T-helper 1 cell treated with Interleukin-12 subunit alpha and Interleukin-12 subunit beta and Interleukin-4 antibody, amounts not matched to agents 30 μg/mL and 1 μg/mL, for 36 hours (primary cell): ENCODE measurements around the gene KHK.

ENCODE experiments used
- H3K27ac Mint-ChIP-seq: one replicate; pipeline ENCODE4 v1.8.0; 2021; ENCODE audit warnings: mild to moderate bottlenecking, mixed read lengths
- H3K27me3 Mint-ChIP-seq: one replicate; pipeline ENCODE4 v1.8.0; 2021; ENCODE audit warnings: low read depth, mixed read lengths
- H3K36me3 Mint-ChIP-seq: one replicate; pipeline ENCODE4 v1.8.0; 2021; ENCODE audit warnings: low read depth, mixed read lengths
- H3K4me1 Mint-ChIP-seq: one replicate; pipeline ENCODE4 v1.8.0; 2021; ENCODE audit warnings: low read depth, mixed read lengths
- H3K4me3 Mint-ChIP-seq: one replicate; pipeline ENCODE4 v1.8.0; 2021; ENCODE audit warnings: mild to moderate bottlenecking, moderate library complexity, mixed read lengths
- H3K9me3 Mint-ChIP-seq: one replicate; pipeline ENCODE4 v1.8.0; 2021; ENCODE audit warnings: mixed read lengths

Gene KHK

DNA sequence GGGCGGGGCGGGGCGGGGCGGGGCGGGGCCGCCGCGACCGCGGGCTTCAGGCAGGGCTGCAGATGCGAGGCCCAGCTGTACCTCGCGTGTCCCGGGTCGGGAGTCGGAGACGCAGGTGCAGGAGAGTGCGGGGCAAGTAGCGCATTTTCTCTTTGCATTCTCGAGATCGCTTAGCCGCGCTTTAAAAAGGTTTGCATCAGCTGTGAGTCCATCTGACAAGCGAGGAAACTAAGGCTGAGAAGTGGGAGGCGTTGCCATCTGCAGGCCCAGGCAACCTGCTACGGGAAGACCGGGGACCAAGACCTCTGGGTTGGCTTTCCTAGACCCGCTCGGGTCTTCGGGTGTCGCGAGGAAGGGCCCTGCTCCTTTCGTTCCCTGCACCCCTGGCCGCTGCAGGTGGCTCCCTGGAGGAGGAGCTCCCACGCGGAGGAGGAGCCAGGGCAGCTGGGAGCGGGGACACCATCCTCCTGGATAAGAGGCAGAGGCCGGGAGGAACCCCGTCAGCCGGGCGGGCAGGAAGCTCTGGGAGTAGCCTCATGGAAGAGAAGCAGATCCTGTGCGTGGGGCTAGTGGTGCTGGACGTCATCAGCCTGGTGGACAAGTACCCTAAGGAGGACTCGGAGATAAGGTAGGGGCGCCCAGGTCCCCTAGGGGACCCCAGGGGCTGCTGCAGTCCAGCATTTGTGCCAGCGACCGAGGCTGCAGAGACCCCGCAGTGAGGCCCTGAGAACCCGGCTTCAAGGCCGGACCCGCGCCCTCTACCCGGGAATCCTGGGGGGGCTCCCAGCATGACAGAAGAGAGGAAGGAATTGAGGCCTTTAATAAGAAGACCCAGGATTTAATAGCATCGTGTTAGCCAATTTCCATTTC lies at the start of gene KHK:
KHK (plus strand) TSS at position 49 of the 870 bp plus-strand sequence; CDS start at position 537, 488 bp downstream.
- H3K36me3 Mint-ChIP-seq = no peaks in the 10 kb centered on the region
- no peaks in the 10 kb centered on the region for H3K9me3 Mint-ChIP-seq
- H3K27me3 Mint-ChIP-seq = no peaks in the 10 kb centered on the region
- H3K4me1 Mint-ChIP-seq = peaks cover 29% of the 10 kb centered on the region
- H3K27ac Mint-ChIP-seq = peak within 1 kb of the TSS; percentile 86
- peak within 1 kb of the TSS; percentile 88 for H3K4me3 Mint-ChIP-seq

DNA sequence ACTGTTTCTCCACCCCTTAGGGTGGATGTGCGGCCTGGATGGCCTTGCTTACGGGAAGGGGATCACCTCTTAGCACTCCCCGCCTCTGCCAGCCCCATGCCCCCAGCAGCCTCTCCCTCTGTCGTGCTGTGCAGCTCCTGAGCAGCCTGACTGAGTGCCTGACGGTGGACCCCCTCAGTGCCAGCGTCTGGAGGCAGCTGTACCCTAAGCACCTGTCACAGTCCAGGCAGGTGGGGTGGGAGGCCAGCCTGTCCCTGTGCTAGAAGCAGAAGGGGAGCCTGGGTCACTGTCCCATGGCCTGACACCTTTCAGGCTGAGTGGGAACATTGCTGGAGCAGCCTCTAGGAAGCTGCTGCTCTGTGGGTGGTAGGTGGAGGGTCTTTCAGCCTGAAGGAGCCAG lies 48.6 kb upstream of the KHK start:
- no peaks in the 10 kb centered on the region for H3K27me3 Mint-ChIP-seq
- peaks cover 62% of the 10 kb centered on the region for H3K36me3 Mint-ChIP-seq
- no peak overlapping the region for H3K27ac Mint-ChIP-seq
- peaks cover 22% of the 10 kb centered on the region for H3K4me1 Mint-ChIP-seq
- H3K4me3 Mint-ChIP-seq = no peak overlapping the region
- no peaks in the 10 kb centered on the region for H3K9me3 Mint-ChIP-seq

DNA sequence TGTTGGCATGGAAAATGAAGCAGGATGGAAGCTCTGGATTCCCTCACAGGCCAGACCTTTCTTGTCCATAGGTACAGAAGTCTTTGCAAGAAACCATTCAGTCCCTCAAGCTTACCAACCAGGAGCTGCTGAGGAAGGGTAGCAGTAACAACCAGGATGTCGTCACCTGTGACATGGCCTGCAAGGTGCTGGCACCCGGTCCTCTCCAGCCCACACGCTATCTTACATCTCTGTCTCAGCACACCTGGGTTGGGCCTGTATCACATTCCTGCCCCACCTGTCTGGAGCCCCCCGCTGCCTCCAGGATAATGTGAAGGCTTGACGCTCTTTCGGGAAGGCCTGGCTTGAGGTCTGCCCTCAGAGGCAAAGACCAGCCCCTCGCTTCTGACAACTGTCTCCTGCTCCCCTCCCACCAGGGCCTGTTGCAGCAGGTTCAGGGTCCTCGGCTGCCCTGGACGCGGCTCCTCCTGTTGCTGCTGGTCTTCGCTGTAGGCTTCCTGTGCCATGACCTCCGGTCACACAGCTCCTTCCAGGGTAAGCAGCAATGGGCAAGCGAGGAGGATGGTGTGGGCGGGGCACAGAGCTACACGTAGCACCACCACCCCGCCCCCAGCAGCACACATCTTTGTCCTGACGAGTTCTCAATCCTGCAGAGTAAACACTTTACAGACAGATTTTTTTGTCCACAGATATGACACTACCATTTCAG lies 47.8 kb upstream of the KHK start:
- Mint-ChIP-seq H3K4me1 (peaks cover 17% of the 10 kb centered on the region), H3K36me3 (peaks cover 61% of the 10 kb centered on the region), H3K27me3 (no peaks in the 10 kb centered on the region), H3K4me3 (no peak overlapping the region), H3K27ac (no peak overlapping the region), H3K9me3 (no peaks in the 10 kb centered on the region)

DNA sequence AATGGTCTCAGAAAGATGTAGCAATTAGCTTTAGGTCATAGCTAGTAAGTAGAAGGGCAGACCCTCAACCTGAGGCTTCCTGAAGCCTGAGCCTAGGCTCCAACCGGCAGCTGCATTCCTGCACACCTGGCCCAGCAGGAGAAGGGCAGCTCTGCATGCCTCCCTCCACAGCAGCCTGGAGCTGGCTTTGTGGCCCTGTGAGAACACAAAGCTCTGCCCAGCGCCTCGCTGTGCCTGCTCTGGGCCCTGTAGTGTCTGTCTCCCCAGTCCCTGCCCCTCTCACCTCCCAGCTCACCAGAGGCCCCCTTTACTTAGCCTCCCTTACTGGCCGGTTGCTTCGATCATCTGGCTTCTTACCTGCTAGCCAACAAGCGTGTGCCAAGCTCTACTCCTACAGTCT lies 47.1 kb upstream of the KHK start:
- H3K4me3 Mint-ChIP-seq = no peak overlapping the region
- no peaks in the 10 kb centered on the region for H3K27me3 Mint-ChIP-seq
- H3K27ac Mint-ChIP-seq = no peak overlapping the region
- H3K9me3 Mint-ChIP-seq = no peaks in the 10 kb centered on the region
- H3K4me1 Mint-ChIP-seq = peaks cover 11% of the 10 kb centered on the region
- H3K36me3 Mint-ChIP-seq = peaks cover 56% of the 10 kb centered on the region

DNA sequence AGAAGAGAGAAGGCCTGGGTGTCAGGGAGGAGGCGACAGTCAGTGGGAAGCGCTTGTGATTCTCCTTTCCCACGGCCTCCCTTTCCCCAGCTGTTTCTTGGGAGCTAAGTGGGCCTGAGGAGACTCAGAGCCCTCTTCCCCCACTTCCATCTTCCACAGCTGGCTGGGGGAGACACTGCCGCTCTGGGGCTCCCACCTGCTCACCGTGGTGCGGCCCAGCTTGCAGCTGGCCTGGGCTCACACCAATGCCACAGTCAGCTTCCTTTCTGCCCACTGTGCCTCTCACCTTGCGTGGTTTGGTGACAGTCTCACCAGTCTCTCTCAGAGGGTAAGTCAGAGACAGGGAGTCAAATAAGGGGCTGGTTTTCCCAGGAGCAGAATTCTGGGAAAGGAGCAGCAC lies 46.7 kb upstream of the KHK start:
- Mint-ChIP-seq H3K36me3 (peaks cover 58% of the 10 kb centered on the region), H3K9me3 (no peaks in the 10 kb centered on the region), H3K4me1 (peaks cover 10% of the 10 kb centered on the region), H3K27ac (no peak overlapping the region), H3K27me3 (no peaks in the 10 kb centered on the region), H3K4me3 (no peak overlapping the region)

DNA sequence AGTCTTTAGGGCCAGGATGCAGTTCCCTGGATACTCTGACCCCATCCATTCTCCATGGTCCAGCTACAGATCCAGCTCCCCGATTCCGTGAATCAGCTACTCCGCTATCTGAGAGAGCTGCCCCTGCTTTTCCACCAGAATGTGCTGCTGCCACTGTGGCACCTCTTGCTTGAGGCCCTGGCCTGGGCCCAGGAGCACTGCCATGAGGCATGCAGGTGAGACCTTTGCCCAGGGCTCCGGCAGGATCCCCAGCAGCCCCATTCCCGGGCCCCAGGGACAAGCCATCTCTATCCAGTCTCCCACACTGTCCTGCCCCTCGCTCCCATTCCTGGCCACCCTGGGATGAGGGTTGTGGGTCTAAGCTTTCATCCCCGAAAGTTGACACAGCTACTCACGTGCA lies 46.3 kb upstream of the KHK start:
- H3K4me1 Mint-ChIP-seq = peaks cover 7% of the 10 kb centered on the region
- peak overlapping the region; percentile 22 for H3K27ac Mint-ChIP-seq
- H3K27me3 Mint-ChIP-seq = no peaks in the 10 kb centered on the region
- peaks cover 54% of the 10 kb centered on the region for H3K36me3 Mint-ChIP-seq
- H3K4me3 Mint-ChIP-seq = no peak overlapping the region
- H3K9me3 Mint-ChIP-seq = no peaks in the 10 kb centered on the region

DNA sequence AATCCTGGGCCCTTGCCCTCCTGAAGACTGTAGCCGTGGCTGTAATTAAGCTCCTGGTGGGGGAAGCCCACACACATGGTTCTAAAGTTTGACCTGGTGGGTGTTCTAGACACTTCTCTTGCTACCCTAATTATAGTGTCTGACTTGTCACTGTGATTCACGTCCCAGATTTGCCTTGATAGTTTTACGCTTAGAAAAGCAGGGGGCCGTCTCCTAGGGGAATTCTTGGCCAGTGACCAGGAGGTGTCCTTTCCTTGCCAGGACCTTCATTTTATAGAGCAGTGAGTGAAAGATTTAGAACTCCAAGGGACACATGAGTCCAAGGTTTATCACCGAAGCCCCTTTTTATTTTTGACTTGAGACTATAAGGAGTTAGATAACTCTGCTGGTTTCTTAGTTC lies 44.8 kb upstream of the KHK start:
- H3K27ac Mint-ChIP-seq = no peak overlapping the region
- no peaks in the 10 kb centered on the region for H3K27me3 Mint-ChIP-seq
- H3K36me3 Mint-ChIP-seq = peaks cover 42% of the 10 kb centered on the region
- no peaks in the 10 kb centered on the region for H3K9me3 Mint-ChIP-seq
- H3K4me1 Mint-ChIP-seq = peaks cover 4% of the 10 kb centered on the region
- no peak overlapping the region for H3K4me3 Mint-ChIP-seq

DNA sequence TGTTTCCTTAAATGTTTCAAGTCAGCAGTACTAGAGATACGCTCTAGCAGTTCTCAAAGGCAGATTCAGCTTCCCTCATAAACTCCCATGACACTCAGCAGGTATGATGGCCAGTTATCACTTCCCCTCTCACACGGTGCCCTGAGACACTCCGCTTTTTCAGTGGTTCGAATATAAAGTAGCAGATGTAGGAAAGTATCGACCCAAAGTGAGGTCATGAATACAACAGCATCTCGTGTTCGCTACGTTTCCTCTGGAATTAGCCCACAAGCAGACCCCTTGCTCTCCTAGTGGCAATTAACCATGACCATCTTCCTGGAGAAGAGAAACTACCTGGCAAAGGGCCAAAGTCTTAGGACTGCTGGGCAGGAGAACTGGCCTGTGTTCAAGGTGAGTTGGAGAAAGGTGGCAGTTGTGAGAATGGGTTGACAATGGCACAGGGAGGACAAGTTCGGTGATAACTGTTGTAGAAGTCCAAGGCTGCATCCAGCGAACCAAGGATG lies 44.4 kb upstream of the KHK start:
- H3K4me3 Mint-ChIP-seq = no peak overlapping the region
- peaks cover 38% of the 10 kb centered on the region for H3K36me3 Mint-ChIP-seq
- no peak overlapping the region for H3K27ac Mint-ChIP-seq
- H3K9me3 Mint-ChIP-seq = no peaks in the 10 kb centered on the region
- H3K4me1 Mint-ChIP-seq = peaks cover 3% of the 10 kb centered on the region
- no peaks in the 10 kb centered on the region for H3K27me3 Mint-ChIP-seq

DNA sequence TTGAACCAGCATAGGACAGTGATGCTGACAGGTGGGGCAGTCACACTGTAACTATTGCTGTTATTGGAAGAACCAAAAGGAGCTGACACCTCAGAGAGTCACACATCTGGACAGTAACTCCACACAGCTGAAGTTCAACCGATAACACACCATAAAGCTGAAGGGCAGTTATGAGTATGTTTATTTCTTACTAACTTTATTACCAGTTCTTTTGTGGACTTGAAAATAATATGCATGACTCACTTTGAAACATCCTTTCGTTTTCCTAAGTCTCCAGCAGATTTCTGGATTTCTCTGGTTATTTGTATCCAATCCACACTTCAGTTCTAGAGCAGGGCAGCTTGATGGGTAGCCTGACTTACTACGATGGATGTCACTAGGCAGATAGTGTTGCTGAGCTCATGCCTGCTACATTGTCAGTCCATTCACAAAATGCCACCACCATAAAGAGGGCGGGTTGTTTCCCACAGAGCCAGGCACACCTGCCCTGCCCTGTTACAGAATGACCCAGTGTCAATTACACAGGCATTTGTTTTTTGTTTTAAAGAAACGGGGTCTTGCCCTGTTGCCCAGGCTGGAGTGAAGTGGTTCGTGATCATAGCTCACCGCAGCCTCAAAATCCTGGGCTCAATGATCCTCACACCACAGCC lies 43.5 kb upstream of the KHK start:
- H3K27me3 Mint-ChIP-seq = no peaks in the 10 kb centered on the region
- peaks cover 32% of the 10 kb centered on the region for H3K36me3 Mint-ChIP-seq
- no peaks in the 10 kb centered on the region for H3K9me3 Mint-ChIP-seq
- H3K4me3 Mint-ChIP-seq = no peak overlapping the region
- H3K27ac Mint-ChIP-seq = no peak overlapping the region
- peaks cover 7% of the 10 kb centered on the region for H3K4me1 Mint-ChIP-seq

DNA sequence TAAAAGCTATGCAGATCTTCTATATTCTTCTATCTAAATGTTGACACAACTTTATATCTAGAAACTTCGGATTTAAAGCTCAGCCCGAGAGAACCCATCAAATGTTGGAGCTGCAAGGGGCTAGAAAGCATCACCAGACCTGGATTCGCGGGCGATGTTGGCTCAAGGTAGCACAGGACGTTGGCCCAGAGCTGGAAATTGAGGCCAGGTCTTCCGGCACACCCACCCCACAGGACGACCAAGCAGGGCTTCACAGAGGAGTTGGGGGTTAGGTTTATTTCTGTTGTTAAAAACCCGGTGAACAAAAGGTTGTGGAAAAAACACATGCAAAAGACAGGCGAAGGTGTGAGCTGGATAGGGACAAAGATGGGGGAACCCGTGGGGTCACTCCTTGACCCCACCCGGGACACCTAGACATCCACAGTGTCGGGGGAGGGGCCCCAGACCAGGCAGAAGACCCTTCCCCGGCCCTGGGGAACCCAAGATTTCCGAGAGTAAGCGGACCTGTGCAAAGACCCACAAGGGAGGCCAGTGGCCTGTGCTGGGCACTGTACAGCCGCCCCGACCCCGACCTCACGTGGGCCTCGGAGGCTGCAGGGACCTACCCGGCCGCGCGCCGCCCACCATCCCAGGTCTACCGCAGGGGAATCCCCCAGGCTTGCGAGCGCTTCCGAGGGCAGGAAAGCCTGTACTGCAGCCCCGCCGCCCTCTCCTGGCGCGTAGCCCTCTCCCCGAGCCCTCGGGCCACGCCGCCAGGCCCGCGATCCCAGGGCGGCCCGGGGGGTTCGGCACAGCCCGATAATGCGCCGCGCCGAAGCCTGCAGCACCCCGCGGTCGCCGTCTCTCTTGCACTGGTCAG lies 36.9 kb upstream of the KHK start:
- Mint-ChIP-seq H3K9me3 (peaks cover 3% of the 10 kb centered on the region), H3K4me1 (peaks cover 25% of the 10 kb centered on the region), H3K36me3 (peaks cover 16% of the 10 kb centered on the region), H3K4me3 (peak overlapping the region; percentile 88), H3K27ac (peak overlapping the region; percentile 99), H3K27me3 (peaks cover 11% of the 10 kb centered on the region)

DNA sequence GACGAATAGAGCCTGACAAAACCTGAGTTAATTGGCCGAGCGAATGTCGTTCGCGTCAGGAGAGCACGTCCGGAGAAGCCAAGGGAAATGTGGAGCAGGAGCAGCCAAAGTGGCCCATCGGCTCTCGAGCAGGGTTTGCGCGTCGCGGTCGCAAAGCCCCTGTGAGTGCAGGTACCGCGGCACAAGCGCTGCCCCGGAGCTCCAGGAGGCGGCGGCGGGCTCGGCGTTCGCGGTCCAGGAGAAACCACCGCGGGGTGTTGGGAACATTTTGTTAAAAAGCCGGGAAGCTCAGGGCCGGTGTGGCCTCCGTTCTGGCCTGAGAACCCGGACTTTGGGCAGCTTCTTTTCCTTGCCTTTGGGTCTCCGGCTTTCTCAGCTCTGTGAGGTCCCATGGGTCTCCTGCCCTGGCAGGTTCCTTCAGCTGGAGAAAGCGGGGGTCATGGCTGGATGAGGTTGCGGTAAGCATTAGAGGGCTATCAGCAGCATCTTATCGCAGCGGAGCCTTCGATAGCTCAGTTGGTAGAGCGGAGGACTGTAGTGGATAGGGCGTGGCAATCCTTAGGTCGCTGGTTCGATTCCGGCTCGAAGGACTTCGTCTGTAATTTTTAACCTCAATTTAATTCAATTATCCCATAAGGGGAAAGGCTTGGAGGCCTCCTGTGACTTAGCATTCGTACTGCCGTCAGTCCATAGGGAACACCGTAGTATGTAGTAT lies 36.1 kb upstream of the KHK start:
- H3K27ac Mint-ChIP-seq = peak overlapping the region; percentile 99
- peaks cover 3% of the 10 kb centered on the region for H3K9me3 Mint-ChIP-seq
- peaks cover 25% of the 10 kb centered on the region for H3K4me1 Mint-ChIP-seq
- peak overlapping the region; percentile 88 for H3K4me3 Mint-ChIP-seq
- H3K36me3 Mint-ChIP-seq = peaks cover 20% of the 10 kb centered on the region
- H3K27me3 Mint-ChIP-seq = peaks cover 11% of the 10 kb centered on the region

DNA sequence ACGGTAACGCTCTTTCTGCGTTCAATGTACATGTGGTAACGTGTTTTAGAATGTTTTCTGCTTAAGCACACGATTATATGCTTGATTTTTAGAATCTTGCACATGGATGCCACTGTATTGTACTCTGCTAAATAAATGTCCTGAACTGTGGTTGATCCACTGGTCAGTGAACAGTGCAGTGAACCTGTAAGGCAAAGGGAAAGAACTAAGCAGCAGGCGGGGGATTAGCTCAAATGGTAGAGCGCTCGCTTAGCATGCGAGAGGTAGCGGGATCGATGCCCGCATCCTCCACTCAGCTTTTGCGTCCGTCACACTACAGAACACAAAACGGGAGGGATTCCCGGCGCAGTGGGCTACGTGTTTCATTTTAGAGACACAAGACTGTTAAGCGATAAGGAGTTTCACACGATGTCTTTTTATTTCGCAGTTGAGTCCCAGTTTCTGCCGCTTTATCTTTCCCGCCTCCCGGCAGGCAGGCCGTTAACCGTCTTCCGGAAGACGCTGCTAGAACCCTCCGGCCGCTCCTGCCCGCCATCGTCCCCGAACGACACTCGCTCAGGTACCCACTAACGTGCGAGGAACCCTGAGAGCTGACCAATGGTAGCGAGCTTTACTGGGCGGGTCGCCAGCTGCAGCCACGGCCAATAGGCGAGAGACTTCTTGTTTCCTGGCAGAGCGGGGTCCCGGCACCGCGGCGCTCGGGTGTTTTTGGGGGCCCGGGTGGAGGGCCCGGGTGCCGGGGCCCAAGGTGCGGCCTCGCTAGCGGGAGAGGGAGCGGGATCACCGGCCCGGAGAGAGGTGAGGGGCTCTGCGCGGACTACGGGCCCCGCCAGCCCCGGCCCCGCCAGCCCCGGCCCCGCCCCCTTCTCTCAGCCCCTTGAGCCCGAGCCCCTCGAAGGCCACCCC lies 35.3 kb upstream of the KHK start, which contains the start of gene AGBL5:
AGBL5 (plus strand) TSS at position 673 of the 906 bp plus-strand sequence. CDS start 1,291 bp downstream, outside the sequence.
- Mint-ChIP-seq H3K36me3 (peaks cover 23% of the 10 kb centered on the region), H3K4me1 (peaks cover 25% of the 10 kb centered on the region), H3K27me3 (peaks cover 11% of the 10 kb centered on the region), H3K9me3 (peaks cover 3% of the 10 kb centered on the region), H3K4me3 (peak within 1 kb of the TSS; percentile 88), H3K27ac (peak within 1 kb of the TSS; percentile 99)
